HepG2 (cell line): ENCODE results near the gene GABARAPL2. TPM values are rescaled to one million over a fixed set of nuclear protein-coding genes. Genes with fewer than 3 reads are reported as not detected.

Experiments used
- ETV5 ChIP-seq: IDR thresholded peaks from 2 replicates; pipeline ENCODE4 v1.6.1; 2018; ENCODE audit warnings: missing biosample characterization, missing genetic modification reagents, inconsistent platforms, borderline replicate concordance
- HNRNPK ChIP-seq: fragments of 200-400 bp; formaldehyde crosslinking; IDR thresholded peaks from 2 replicates; pipeline ENCODE4 v1.6.1; 2018; ENCODE audit warnings: low read length, low read depth, moderate library complexity, mild to moderate bottlenecking; ENCODE audit not compliant: poor library complexity, severe bottlenecking
- HNRNPLL ChIP-seq: fragments of 200-400 bp; formaldehyde crosslinking; IDR thresholded peaks from 2 replicates; pipeline ENCODE4 v1.6.1; 2017; ENCODE audit warnings: mild to moderate bottlenecking, low read depth, low read length; ENCODE audit not compliant: poor library complexity, severe bottlenecking
- HNRNPUL1 ChIP-seq: fragments of 200-400 bp; formaldehyde crosslinking; IDR thresholded peaks from 2 replicates; pipeline ENCODE4 v1.6.1; 2017; ENCODE audit warnings: low read depth, mild to moderate bottlenecking, low read length, moderate library complexity
- KLF13 ChIP-seq: sonication (generic); formaldehyde crosslinking; IDR thresholded peaks from 2 replicates; pipeline ENCODE4 v1.4.0; 2020; ENCODE audit warnings: mild to moderate bottlenecking, missing genetic modification reagents
- NAIF1 ChIP-seq: sonication (generic); formaldehyde crosslinking; IDR thresholded peaks from 2 replicates; pipeline ENCODE4 v1.5.0; 2020; ENCODE audit warnings: mild to moderate bottlenecking, missing genetic modification reagents, borderline replicate concordance
- NPAS2 ChIP-seq: sonication (generic); formaldehyde crosslinking; IDR thresholded peaks from 2 replicates; pipeline ENCODE4 v1.8.0; 2022; ENCODE audit warnings: mild to moderate bottlenecking, missing genetic modification reagents, borderline replicate concordance
- POLR2AphosphoS5 ChIP-seq: IDR thresholded peaks from 2 replicates; pipeline ENCODE4 v1.6.1; 2012; ENCODE audit warnings: low read depth, low read length
- REPIN1 ChIP-seq: sonication (generic); formaldehyde crosslinking; IDR thresholded peaks from 2 replicates; pipeline ENCODE4 v1.8.0; 2022; ENCODE audit warnings: missing genetic modification reagents, low read depth, mild to moderate bottlenecking, borderline replicate concordance
- RFXAP ChIP-seq: sonication (generic); formaldehyde crosslinking; IDR thresholded peaks from 2 replicates; pipeline ENCODE4 v1.4.0; 2020; ENCODE audit warnings: missing genetic modification reagents, borderline replicate concordance
- RXRB ChIP-seq: IDR thresholded peaks from 2 replicates; pipeline ENCODE4 v1.6.1; 2016; ENCODE audit warnings: borderline replicate concordance, missing genetic modification reagents, missing compliant biosample characterization
- SALL1 ChIP-seq: sonication (generic); formaldehyde crosslinking; IDR thresholded peaks from 2 replicates; pipeline ENCODE4 v1.8.0; 2022; ENCODE audit warnings: mild to moderate bottlenecking, missing genetic modification reagents
- SAP130 ChIP-seq: IDR thresholded peaks from 2 replicates; pipeline ENCODE4 v1.6.1; 2016; ENCODE audit warnings: low read depth
- SP2 ChIP-seq: sonication (generic); formaldehyde crosslinking; IDR thresholded peaks from 2 replicates; pipeline ENCODE4 v1.5.1; 2020; ENCODE audit warnings: mild to moderate bottlenecking, missing genetic modification reagents
- ZNF205 ChIP-seq: IDR thresholded peaks from 2 replicates; pipeline ENCODE4 v1.6.1; 2018; ENCODE audit warnings: missing biosample characterization, missing genetic modification reagents
- ZNF331 ChIP-seq: sonication (generic); formaldehyde crosslinking; IDR thresholded peaks from 2 replicates; pipeline ENCODE4 v1.4.0; 2020; ENCODE audit warnings: missing genetic modification reagents
- ZNF354B ChIP-seq: sonication (generic); formaldehyde crosslinking; IDR thresholded peaks from 2 replicates; pipeline ENCODE4 v1.8.0; 2022; ENCODE audit warnings: mild to moderate bottlenecking, missing genetic modification reagents
- ZNF543 ChIP-seq: sonication (generic); formaldehyde crosslinking; IDR thresholded peaks from 2 replicates; pipeline ENCODE4 v1.4.0; 2020; ENCODE audit warnings: mild to moderate bottlenecking, missing genetic modification reagents
- polyA plus RNA-seq, 8 experiments: library from polyadenylated mRNA; depleted of rRNA in 3 of 8; stranded (reverse) in 7 of 8; unstranded in 1 of 8; fragments of >200 nt; fragmentation: Illumina TruSeq in 4 of 8; extraction: Trizol in 4 of 8; gene quantifications; 2 replicates each; pipeline versions ENCODE4 v1.2.1 to v1.2.3, GENCODE V29; 2011 to 2016; ENCODE audit warnings: low read depth in 4 of 8, missing spikeins in 1 of 8, mixed read lengths in 1 of 8; ENCODE audit not compliant: insufficient read depth in 1 of 8
- total RNA-seq, 5 experiments: library from RNA; depleted of rRNA; stranded (reverse); fragments of >200 nt; fragmentation: Illumina TruSeq; extraction: Trizol; gene quantifications; 2 replicates each; pipeline ENCODE4 v1.2.3, GENCODE V29; 2016; ENCODE audit warnings: low read depth in 1 of 5
- TF ChIP-seq, protein P1 (sequence below): sonication (generic); formaldehyde crosslinking; IDR thresholded peaks from 2 replicates; pipeline ENCODE4 v1.5.1; 2020; ENCODE audit warnings: mild to moderate bottlenecking, moderate library complexity, missing genetic modification reagents
- TF ChIP-seq, protein P2 (sequence below): IDR thresholded peaks from 2 replicates; pipeline ENCODE4 v1.6.1; 2016; ENCODE audit warnings: missing genetic modification reagents, missing compliant biosample characterization
- TF ChIP-seq, protein P3 (sequence below): sonication (generic); formaldehyde crosslinking; IDR thresholded peaks from 2 replicates; pipeline ENCODE4 v1.4.0; 2020; ENCODE audit warnings: missing genetic modification reagents
- TF ChIP-seq, protein P4 (sequence below): sonication (generic); formaldehyde crosslinking; IDR thresholded peaks from 2 replicates; pipeline ENCODE4 v1.4.0; 2020; ENCODE audit warnings: missing genetic modification reagents, mild to moderate bottlenecking, borderline replicate concordance

The GABARAPL2 gene
- total and polyA plus RNA-seq, 2 of the 13 experiments (the other 11 are each of a cell fraction or from before 2014, with no cell fraction given): 76.4 to 83.0 TPM

DNA sequence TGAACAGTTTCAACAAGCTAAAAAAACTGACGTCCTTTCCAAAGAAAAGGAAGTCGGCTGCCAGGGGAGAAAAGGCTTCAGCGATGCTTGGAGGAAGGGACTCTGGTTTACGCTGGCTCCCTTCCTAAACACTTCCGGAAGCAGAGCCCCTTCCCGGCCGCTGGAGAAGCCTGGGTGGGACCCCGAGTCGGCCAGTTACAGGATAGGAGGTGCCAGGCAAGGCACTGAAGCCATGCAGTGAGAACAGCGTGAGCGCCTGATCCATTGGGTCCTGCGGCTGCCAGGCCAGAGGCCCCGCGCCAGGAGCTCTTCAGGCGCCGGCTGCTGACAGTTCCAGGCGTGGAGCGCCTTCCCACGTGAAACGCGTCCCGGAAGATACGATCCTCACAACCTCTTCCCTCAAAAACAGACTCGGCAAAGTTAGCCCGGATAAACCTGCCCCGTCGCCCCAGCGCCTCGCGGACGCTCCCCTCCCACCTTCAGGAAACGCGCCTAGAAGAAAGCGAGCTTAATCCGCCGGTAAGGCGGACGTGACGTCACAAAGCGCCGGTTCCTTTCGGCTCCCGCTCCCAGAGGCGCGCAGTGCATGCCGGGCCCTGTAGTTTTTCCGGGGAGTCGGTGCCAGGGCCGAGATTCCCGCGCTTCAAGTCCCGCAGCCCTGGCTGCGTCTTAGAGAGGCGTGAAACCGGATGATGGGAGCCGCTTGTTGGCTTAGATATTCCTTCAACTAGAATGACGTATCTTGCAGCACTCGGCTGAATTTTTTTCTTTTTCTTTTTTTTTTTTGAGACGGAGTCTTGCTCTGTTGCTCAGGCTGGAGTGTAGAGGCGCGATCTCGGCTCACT is 56.8 kb downstream of the GABARAPL2 start, which contains the start of gene ADAT1 (continued):
- TF ChIP-seq ZNF205 (peak; percentile 89), ZNF543 (CRISPR knock-in tag) (no peak), NPAS2 (CRISPR knock-in tag) (no peak), ZNF331 (CRISPR knock-in tag) (peak; percentile 89), HNRNPK (no peak), HNRNPLL (peak; percentile 55), REPIN1 (CRISPR knock-in tag) (peak; percentile 91), ZNF354B (CRISPR knock-in tag) (no peak), RXRB (peak; percentile 69; the same call in 1 of the 2 replicates), KLF13 (CRISPR knock-in tag) (no peak), SAP130 (CRISPR knock-in tag) (peak; percentile 99), SP2 (CRISPR knock-in tag) (peak; percentile 75), NAIF1 (CRISPR knock-in tag) (no peak), HNRNPUL1 (no peak), POLR2AphosphoS5 (peak; percentile 96), SALL1 (CRISPR knock-in tag) (peak; percentile 90), RFXAP (CRISPR knock-in tag) (peak; percentile 55; the same call in 1 of the 2 replicates), ETV5 (CRISPR knock-in tag) (peak; percentile 74)
- TF ChIP-seq, protein P1, sequence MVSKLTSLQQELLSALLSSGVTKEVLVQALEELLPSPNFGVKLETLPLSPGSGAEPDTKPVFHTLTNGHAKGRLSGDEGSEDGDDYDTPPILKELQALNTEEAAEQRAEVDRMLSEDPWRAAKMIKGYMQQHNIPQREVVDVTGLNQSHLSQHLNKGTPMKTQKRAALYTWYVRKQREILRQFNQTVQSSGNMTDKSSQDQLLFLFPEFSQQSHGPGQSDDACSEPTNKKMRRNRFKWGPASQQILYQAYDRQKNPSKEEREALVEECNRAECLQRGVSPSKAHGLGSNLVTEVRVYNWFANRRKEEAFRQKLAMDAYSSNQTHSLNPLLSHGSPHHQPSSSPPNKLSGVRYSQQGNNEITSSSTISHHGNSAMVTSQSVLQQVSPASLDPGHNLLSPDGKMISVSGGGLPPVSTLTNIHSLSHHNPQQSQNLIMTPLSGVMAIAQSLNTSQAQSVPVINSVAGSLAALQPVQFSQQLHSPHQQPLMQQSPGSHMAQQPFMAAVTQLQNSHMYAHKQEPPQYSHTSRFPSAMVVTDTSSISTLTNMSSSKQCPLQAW (CRISPR knock-in tag): peak; percentile 84
- TF ChIP-seq, protein P2, sequence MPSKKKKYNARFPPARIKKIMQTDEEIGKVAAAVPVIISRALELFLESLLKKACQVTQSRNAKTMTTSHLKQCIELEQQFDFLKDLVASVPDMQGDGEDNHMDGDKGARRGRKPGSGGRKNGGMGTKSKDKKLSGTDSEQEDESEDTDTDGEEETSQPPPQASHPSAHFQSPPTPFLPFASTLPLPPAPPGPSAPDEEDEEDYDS (CRISPR knock-in tag): peak; percentile 71
- TF ChIP-seq, protein P3, sequence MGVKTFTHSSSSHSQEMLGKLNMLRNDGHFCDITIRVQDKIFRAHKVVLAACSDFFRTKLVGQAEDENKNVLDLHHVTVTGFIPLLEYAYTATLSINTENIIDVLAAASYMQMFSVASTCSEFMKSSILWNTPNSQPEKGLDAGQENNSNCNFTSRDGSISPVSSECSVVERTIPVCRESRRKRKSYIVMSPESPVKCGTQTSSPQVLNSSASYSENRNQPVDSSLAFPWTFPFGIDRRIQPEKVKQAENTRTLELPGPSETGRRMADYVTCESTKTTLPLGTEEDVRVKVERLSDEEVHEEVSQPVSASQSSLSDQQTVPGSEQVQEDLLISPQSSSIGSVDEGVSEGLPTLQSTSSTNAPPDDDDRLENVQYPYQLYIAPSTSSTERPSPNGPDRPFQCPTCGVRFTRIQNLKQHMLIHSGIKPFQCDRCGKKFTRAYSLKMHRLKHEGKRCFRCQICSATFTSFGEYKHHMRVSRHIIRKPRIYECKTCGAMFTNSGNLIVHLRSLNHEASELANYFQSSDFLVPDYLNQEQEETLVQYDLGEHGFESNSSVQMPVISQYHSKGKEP (CRISPR knock-in tag): no peak
- TF ChIP-seq, protein P4, sequence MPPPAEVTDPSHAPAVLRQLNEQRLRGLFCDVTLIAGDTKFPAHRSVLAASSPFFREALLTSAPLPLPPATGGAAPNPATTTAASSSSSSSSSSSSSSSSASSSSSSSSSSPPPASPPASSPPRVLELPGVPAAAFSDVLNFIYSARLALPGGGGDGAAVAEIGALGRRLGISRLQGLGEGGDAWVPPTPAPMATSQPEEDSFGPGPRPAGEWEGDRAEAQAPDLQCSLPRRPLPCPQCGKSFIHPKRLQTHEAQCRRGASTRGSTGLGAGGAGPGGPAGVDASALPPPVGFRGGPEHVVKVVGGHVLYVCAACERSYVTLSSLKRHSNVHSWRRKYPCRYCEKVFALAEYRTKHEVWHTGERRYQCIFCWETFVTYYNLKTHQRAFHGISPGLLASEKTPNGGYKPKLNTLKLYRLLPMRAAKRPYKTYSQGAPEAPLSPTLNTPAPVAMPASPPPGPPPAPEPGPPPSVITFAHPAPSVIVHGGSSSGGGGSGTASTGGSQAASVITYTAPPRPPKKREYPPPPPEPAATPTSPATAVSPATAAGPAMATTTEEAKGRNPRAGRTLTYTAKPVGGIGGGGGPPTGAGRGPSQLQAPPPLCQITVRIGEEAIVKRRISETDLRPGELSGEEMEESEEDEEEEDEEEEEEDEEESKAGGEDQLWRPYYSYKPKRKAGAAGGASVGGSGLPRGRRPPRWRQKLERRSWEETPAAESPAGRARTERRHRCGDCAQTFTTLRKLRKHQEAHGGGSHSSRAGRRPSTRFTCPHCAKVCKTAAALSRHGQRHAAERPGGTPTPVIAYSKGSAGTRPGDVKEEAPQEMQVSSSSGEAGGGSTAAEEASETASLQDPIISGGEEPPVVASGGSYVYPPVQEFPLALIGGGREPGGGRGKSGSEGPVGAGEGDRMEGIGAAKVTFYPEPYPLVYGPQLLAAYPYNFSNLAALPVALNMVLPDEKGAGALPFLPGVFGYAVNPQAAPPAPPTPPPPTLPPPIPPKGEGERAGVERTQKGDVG (CRISPR knock-in tag): no peak
